Naive thymus-derived CD8-positive, alpha-beta T cell (primary cell): Measurements from ENCODE around the gene FBXL3. TPM values are rescaled to one million over a fixed set of nuclear protein-coding genes. Genes with fewer than 3 reads are reported as not detected.

Source experiments
- ATAC-seq, 2 donors: fragments of 150-1000 bp; cut with Tn5 transposase in 1 of 2; sonication (Bioruptor Pico), chemical (Tn5 transposase) in 1 of 2; 1 replicate in 1 of 2; 2 replicates in 1 of 2; pipeline ENCODE4 v1.10.0; 2021; ENCODE audit warnings: mild to moderate bottlenecking in 2 of 2, moderate library complexity in 2 of 2
- POLR2A ChIA-PET: fragments of 350-600 bp; sonication (Branson Sonifier 250); formaldehyde crosslinking; loops from one replicate; lab custom pipeline; 2021; ENCODE audit warnings: antibody characterized with exemption; lab: Charles Lee
- DNase-seq, 10 donors: peaks; one replicate each; pipeline versions ENCODE4 v3.0.0 to v3.0.0-alpha.2; 2020 to 2022
- H3K27ac Mint-ChIP-seq, 10 donors: one replicate each; pipeline ENCODE4 v1.8.0; 2020 to 2022; ENCODE audit warnings: mild to moderate bottlenecking in 10 of 10, mixed read lengths in 10 of 10, moderate library complexity in 4 of 10, inconsistent platforms in 1 of 10
- H3K27me3 Mint-ChIP-seq, 5 donors: one replicate each; pipeline ENCODE4 v1.8.0; 2021 to 2022; ENCODE audit warnings: mixed read lengths in 5 of 5
- H3K36me3 Mint-ChIP-seq, 3 donors: one replicate each; pipeline ENCODE4 v1.8.0; 2020 to 2022; ENCODE audit warnings: mixed read lengths in 3 of 3, mild to moderate bottlenecking in 2 of 3, inconsistent platforms in 1 of 3
- H3K4me1 Mint-ChIP-seq, 4 donors: one replicate each; pipeline ENCODE4 v1.8.0; 2021 to 2022; ENCODE audit warnings: mixed read lengths in 4 of 4
- H3K4me3 Mint-ChIP-seq, 10 donors: one replicate each; pipeline ENCODE4 v1.8.0; 2020 to 2022; ENCODE audit warnings: mild to moderate bottlenecking in 10 of 10, mixed read lengths in 10 of 10, moderate library complexity in 6 of 10, inconsistent platforms in 1 of 10
- H3K9me3 Mint-ChIP-seq, 9 donors: one replicate each; pipeline ENCODE4 v1.8.0; 2020 to 2022; ENCODE audit warnings: mixed read lengths in 9 of 9, mild to moderate bottlenecking in 3 of 9, inconsistent platforms in 1 of 9, moderate library complexity in 1 of 9
- polyA plus RNA-seq, 3 donors: library from polyadenylated mRNA; unstranded; fragments of 300-500 nt; fragmentation: Illumina TruSeq; gene quantifications; one replicate each; pipeline ENCODE4 v1.2.3, GENCODE V29; 2021
- total RNA-seq, 8 experiments: library from RNA in 2 of 8; stranded (reverse) in 2 of 8; gene quantifications; one replicate each; pipeline ENCODE4 v1.2.3 and lab custom pipeline; 2021 to 2026

Gene FBXL3
- total and polyA plus RNA-seq, 5 experiments from 2014 or later: 29.3 to 106 (median 44.7) TPM

- H3K27ac Mint-ChIP-seq: peak overlapping the region in 6 of 10 donors; percentile 13 to 61 (median 36)
- ATAC-seq (no peak), DNase-seq (no peak)
- no peak overlapping the region for H3K4me3 Mint-ChIP-seq
- peaks cover 0 to 11% (median 7%) of the 10 kb centered on the region in 4 donors for H3K4me1 Mint-ChIP-seq
- peaks cover under 1 to 36% (median 2%) of the 10 kb centered on the region in 3 donors for H3K36me3 Mint-ChIP-seq
- POLR2A ChIA-PET: interaction anchor here (1.3 to 2.5 kb wide), 3 partner anchors 10 to 50 kb away, joined by 3 to 12 read pairs (median 4); partner anchors contain the start of gene FBXL3
- H3K9me3 Mint-ChIP-seq: no peaks in the 10 kb centered on the region
- no peaks in the 10 kb centered on the region for H3K27me3 Mint-ChIP-seq
These were observed 15.7 kb upstream of the FBXL3 start for GRCh38 chr13:77042566-77043177.

- Mint-ChIP-seq H3K27ac (peak overlapping the region in 4 of 10 donors; percentile 7 to 33 (median 15)), H3K36me3 (peaks cover 0 to 19% (median 2%) of the 10 kb centered on the region in 3 donors)
These were observed 13.9 kb upstream of the FBXL3 start for GRCh38 chr13:77040835-77041234.

GRCh38 chr13:77040076-77040475 is 13.1 kb upstream of the FBXL3 start:
- H3K9me3 Mint-ChIP-seq: no peaks in the 10 kb centered on the region
- no peak for ATAC-seq
- peaks cover 0 to 11% (median 7%) of the 10 kb centered on the region in 4 donors for H3K4me1 Mint-ChIP-seq
- POLR2A ChIA-PET: no interaction called here
- H3K4me3 Mint-ChIP-seq: no peak overlapping the region
- H3K36me3 Mint-ChIP-seq: peaks cover 0 to 12% (median 2%) of the 10 kb centered on the region in 3 donors
- no peak for DNase-seq
- H3K27me3 Mint-ChIP-seq: no peaks in the 10 kb centered on the region
- H3K27ac Mint-ChIP-seq: peak overlapping the region in 1 of 10 donors; percentile 7

More at GRCh38 chr13:77040835-77041234, 13.9 kb upstream of the FBXL3 start:
- Mint-ChIP-seq H3K9me3 (no peaks in the 10 kb centered on the region), H3K27me3 (no peaks in the 10 kb centered on the region), H3K4me3 (no peak overlapping the region), H3K4me1 (peaks cover 0 to 11% (median 7%) of the 10 kb centered on the region in 4 donors)
- ATAC-seq: no peak
- no peak for DNase-seq
- POLR2A ChIA-PET: interaction anchor here (0.8 to 2.5 kb wide), 2 partner anchors 14 to 16 kb away, joined by 3 to 12 read pairs; partner anchors contain the start of gene FBXL3

GRCh38 chr13:77038907-77039480 is 12.0 kb upstream of the FBXL3 start:
- Mint-ChIP-seq H3K27me3 (no peaks in the 10 kb centered on the region), H3K36me3 (peaks cover 0 to 4% (median 0%) of the 10 kb centered on the region in 3 donors), H3K4me1 (peaks cover 0 to 11% (median 7%) of the 10 kb centered on the region in 4 donors), H3K9me3 (no peaks in the 10 kb centered on the region), H3K27ac (no peak overlapping the region), H3K4me3 (no peak overlapping the region)
- POLR2A ChIA-PET: no interaction called here
- ATAC-seq: no peak
- DNase-seq: no peak

- POLR2A ChIA-PET: interaction anchor here (1.1 kb wide), 1 partner anchor 10 kb away, joined by 3 read pairs; the partner anchor contains the start of gene FBXL3
- DNase-seq: no peak
- no peak overlapping the region for H3K27ac Mint-ChIP-seq
- H3K4me1 Mint-ChIP-seq: peaks cover 0 to 4% (median 0%) of the 10 kb centered on the region in 4 donors
- ATAC-seq: no peak
- no peaks in the 10 kb centered on the region for H3K27me3 Mint-ChIP-seq
- H3K36me3 Mint-ChIP-seq: no peaks in the 10 kb centered on the region
- no peak overlapping the region for H3K4me3 Mint-ChIP-seq
- H3K9me3 Mint-ChIP-seq: no peaks in the 10 kb centered on the region
These were observed 9.3 kb upstream of the FBXL3 start for GRCh38 chr13:77036279-77036678.

GRCh38 chr13:77034881-77035280 is 7.9 kb upstream of the FBXL3 start:
- Mint-ChIP-seq H3K27me3 (peaks cover 0 to under 1% (median 0%) of the 10 kb centered on the region in 5 donors), H3K36me3 (peaks cover 0 to under 1% (median 0%) of the 10 kb centered on the region in 3 donors), H3K4me1 (peaks cover 0 to 2% (median 0%) of the 10 kb centered on the region in 4 donors), H3K4me3 (no peak overlapping the region), H3K27ac (no peak overlapping the region), H3K9me3 (no peaks in the 10 kb centered on the region)
- no peak for ATAC-seq
- POLR2A ChIA-PET: no interaction called here
- no peak for DNase-seq

- Mint-ChIP-seq H3K4me1 (peaks cover 0 to 2% (median 0%) of the 10 kb centered on the region in 4 donors), H3K36me3 (peaks cover 0 to 2% (median 0%) of the 10 kb centered on the region in 3 donors), H3K27ac (no peak overlapping the region), H3K27me3 (peaks cover 0 to 2% (median 0%) of the 10 kb centered on the region in 5 donors), H3K9me3 (no peaks in the 10 kb centered on the region), H3K4me3 (no peak overlapping the region)
- DNase-seq: no peak
- POLR2A ChIA-PET: no interaction called here
- ATAC-seq: no peak
These were observed 6.9 kb upstream of the FBXL3 start for GRCh38 chr13:77033717-77034302.

GRCh38 chr13:77031656-77032243 is 4.8 kb upstream of the FBXL3 start:
- Mint-ChIP-seq H3K9me3 (no peaks in the 10 kb centered on the region), H3K36me3 (peaks cover 0 to 2% (median 0%) of the 10 kb centered on the region in 3 donors), H3K27ac (no peak overlapping the region), H3K4me3 (no peak overlapping the region), H3K27me3 (peaks cover 0 to 2% (median 0%) of the 10 kb centered on the region in 5 donors), H3K4me1 (peaks cover 9 to 16% (median 12%) of the 10 kb centered on the region in 4 donors)
- DNase-seq: no peak
- POLR2A ChIA-PET: interaction anchor here (1.4 kb wide), 1 partner anchor 10 kb away, joined by 3 read pairs; no protein-coding TSS in a partner anchor
- no peak for ATAC-seq

GRCh38 chr13:77029436-77029835 is 2.5 kb upstream of the FBXL3 start:
- Mint-ChIP-seq H3K36me3 (peaks cover 0 to 2% (median 2%) of the 10 kb centered on the region in 3 donors), H3K27me3 (peaks cover 0 to 2% (median 0%) of the 10 kb centered on the region in 5 donors), H3K27ac (no peak overlapping the region), H3K4me1 (peaks cover 16 to 35% (median 28%) of the 10 kb centered on the region in 4 donors), H3K4me3 (no peak overlapping the region), H3K9me3 (no peaks in the 10 kb centered on the region)
- POLR2A ChIA-PET: no interaction called here
- DNase-seq: no peak
- ATAC-seq: no peak

- ATAC-seq (no peak), DNase-seq (no peak)
- peaks cover 0 to 10% (median 2%) of the 10 kb centered on the region in 3 donors for H3K36me3 Mint-ChIP-seq
- H3K4me1 Mint-ChIP-seq: peaks cover 23 to 47% (median 37%) of the 10 kb centered on the region in 4 donors
- peak overlapping the region; percentile 88 to 99 (median 97) for H3K4me3 Mint-ChIP-seq
- peaks cover 0 to 2% (median 0%) of the 10 kb centered on the region in 5 donors for H3K27me3 Mint-ChIP-seq
- H3K9me3 Mint-ChIP-seq: no peaks in the 10 kb centered on the region
- H3K27ac Mint-ChIP-seq: peak overlapping the region in 8 of 10 donors; percentile 18 to 99 (median 74)
- POLR2A ChIA-PET: interaction anchor here (2.7 to 7.1 kb wide), 3 partner anchors 11 to 34 kb away, joined by 12 to 182 read pairs (median 16); partner anchors contain the start of gene CLN5
These were observed 1.2 kb upstream of the FBXL3 start for GRCh38 chr13:77028202-77028601.

- Mint-ChIP-seq H3K4me3 (peak overlapping the region; percentile 90 to 98 (median 97)), H3K9me3 (no peaks in the 10 kb centered on the region), H3K36me3 (peaks cover 0 to 25% (median 2%) of the 10 kb centered on the region in 3 donors), H3K27me3 (peaks cover 0 to 2% (median 0%) of the 10 kb centered on the region in 5 donors), H3K27ac (peak overlapping the region; percentile 86 to 98 (median 94)), H3K4me1 (peaks cover 33 to 65% (median 54%) of the 10 kb centered on the region in 4 donors)
- peak; percentile 64 to 65 for ATAC-seq
- POLR2A ChIA-PET: interaction anchor here (0.7 to 7.1 kb wide), 20 partner anchors 9 to 1700 kb away, joined by 3 to 182 read pairs (median 6); partner anchors contain the start of genes CLN5, KCTD12 and MYCBP2
- DNase-seq: peak; percentile 62 to 89 (median 76)
These were observed 601 bp downstream of the FBXL3 start for GRCh38 chr13:77026255-77026860.
